Measurements from ENCODE around the gene WSB1.

The WSB1 gene

DNA sequence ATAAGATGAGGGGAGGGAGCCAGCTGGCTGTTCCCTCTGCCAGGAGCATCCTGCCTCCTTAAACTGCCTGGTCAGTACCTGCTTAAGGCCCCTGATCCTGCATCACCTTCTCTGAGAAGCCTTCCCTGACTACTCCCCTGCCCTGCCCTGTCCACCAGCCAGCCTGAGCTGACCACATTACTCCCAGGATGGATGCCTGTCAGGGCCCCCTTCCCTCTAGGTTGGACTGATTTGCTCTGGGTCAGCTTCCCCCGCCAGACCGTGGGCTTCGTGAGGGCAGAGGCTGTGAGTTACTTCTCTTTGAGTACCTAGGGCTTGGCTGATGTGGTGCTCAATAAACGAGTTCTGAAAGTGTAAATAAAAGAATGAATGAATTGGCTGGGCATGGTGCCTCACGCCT, 63.3 kb downstream of the WSB1 start:
- no peak for DNase-seq (ENCODE audit: low read depth)

DNA sequence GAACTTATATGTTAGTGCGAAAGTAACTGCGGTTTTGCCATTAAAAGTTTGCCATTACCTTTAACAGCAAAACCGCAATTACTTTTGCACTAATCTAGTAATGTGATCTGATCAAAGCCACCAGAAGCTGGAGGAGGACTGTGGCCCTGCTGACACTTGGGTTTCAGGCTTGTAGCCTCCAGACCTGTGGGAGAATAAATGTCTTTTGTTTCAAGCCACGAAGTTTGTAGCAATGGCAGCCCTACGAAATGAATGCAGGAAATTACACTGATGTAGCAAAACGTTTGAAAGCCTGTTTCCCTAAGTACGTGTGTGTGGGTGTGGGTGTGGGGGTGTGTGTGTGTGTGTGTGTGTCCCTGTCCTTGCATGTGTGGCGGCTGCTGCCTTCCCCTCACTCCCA, 66.6 kb downstream of the WSB1 start:
- no peak for DNase-seq (ENCODE audit: low read depth)

DNA sequence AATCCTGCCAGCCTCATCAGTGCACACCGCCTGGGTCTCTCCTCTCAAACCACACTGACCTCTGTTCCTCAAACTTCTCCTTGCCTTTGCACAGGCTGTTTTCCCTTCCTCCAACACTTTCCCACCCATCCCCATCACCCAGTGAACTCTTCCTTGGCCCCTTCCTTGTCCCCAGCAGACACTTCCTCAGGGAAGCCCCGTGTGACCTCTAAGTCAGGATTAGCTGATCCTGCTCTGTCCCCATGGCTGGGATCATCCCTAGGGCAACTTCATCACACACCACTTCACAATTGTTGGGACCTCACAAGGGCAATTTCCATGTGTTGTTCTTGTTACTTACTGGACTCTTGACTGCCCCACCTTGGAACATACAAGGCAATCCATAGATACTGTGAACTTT, 67.8 kb downstream of the WSB1 start:
- no peak for DNase-seq (ENCODE audit: low read depth)

DNA sequence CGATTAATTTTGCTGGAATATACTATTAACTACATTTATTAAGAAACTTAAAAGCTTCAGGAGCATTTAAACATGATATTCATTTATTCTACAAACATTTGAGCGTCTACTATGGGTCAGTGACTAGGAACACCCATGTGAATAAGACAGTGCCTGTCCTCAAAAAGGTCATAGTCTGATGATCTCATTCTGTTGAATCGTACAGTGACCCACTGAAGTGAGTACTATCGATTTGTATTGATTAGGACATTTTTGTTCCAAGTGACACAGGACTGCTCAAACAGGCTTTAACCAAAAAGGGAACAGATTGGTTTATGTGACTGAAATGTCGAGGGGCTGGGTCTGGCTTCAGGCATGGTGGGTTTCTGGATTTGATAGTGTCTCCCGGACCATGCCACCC, 68.6 kb downstream of the WSB1 start:
- DNase-seq (ENCODE audit: low read depth): no peak

DNA sequence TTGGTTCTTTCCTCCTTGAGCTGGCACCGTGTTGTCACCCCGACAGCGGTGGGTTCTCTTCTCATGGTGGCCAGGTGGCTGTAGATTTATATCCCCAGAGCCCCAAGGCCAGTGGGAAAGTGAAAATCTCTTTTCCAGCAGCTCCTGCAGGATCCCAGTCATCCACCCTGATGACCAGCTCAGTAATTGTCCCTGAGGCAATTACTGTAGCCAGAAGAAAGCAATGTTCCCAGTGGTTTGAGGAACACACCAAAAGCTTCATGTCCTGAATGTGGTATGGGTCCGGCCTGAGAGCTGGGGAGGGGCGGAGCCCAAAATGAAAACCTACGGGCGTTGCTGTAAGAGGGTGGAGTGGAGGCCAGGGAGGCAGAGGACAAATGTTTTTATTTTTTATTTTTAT, 69.0 kb downstream of the WSB1 start:
- DNase-seq (ENCODE audit: low read depth): no peak

DNA sequence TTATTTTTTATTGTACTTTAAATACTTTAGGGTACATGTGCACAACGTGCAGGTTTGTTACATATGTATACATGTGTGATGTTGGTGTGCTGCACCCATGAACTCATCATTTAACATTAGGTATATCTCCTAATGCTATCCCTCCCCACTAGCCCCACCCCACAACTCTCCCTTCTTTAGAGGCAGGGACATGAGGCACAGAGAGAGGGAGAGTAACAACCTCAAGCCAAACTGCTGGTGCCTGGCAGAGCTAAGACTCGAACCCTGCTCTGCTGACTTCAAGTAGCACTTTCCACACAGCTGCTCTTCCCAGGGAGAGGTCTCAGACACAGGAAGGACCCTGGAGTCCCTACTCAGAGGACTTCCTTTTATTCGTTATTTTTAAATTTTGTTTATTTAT, 69.4 kb downstream of the WSB1 start:
- no peak for DNase-seq (ENCODE audit: low read depth)

All from GM04504 (cell line).